ENCODE data around the gene AFG1L. TPM values are rescaled to one million over a fixed set of nuclear protein-coding genes. Genes with fewer than 3 reads are reported as not detected.
"Not testable (repeated sequence)": the region's sequence is repeated elsewhere in the genome, so short reads cannot be mapped to it uniquely, and the experiment has no call there.

The AFG1L gene
- total RNA-seq, 1 donor from 2014 or later, result 13.3 TPM

GRCh38 chr6:108406943-108407342 is 112.1 kb downstream of the AFG1L start:
- DNase-seq, result no peak
- Histone ChIP-seq H3K27ac (replicated peaks) (no peak overlapping the region), H3K27me3 (ENCODE audit: low read depth) (no peaks in the 10 kb centered on the region), H3K36me3 (peaks cover 3% of the 10 kb centered on the region), H3K4me3 (no peak overlapping the region), H3K9me3 (replicated peaks) (peaks cover 3% of the 10 kb centered on the region), H3K4me1 (peaks cover 23% of the 10 kb centered on the region)
- intact Hi-C loops (cut with micrococcal nuclease), result no loop called here
- TF ChIP-seq, protein P1, sequence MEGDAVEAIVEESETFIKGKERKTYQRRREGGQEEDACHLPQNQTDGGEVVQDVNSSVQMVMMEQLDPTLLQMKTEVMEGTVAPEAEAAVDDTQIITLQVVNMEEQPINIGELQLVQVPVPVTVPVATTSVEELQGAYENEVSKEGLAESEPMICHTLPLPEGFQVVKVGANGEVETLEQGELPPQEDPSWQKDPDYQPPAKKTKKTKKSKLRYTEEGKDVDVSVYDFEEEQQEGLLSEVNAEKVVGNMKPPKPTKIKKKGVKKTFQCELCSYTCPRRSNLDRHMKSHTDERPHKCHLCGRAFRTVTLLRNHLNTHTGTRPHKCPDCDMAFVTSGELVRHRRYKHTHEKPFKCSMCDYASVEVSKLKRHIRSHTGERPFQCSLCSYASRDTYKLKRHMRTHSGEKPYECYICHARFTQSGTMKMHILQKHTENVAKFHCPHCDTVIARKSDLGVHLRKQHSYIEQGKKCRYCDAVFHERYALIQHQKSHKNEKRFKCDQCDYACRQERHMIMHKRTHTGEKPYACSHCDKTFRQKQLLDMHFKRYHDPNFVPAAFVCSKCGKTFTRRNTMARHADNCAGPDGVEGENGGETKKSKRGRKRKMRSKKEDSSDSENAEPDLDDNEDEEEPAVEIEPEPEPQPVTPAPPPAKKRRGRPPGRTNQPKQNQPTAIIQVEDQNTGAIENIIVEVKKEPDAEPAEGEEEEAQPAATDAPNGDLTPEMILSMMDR (IDR thresholded peaks at IDR 0.05; ENCODE audit: borderline replicate concordance), result no peak

- Histone ChIP-seq H3K27ac (replicated peaks) (peak overlapping the region; percentile 38), H3K36me3 (peaks cover 3% of the 10 kb centered on the region), H3K9me3 (replicated peaks) (peaks cover 3% of the 10 kb centered on the region), H3K27me3 (ENCODE audit: low read depth) (no peaks in the 10 kb centered on the region), H3K4me3 (no peak overlapping the region), H3K4me1 (peaks cover 23% of the 10 kb centered on the region)
- intact Hi-C loops (cut with micrococcal nuclease), result no loop called here
- TF ChIP-seq, protein P1 (IDR thresholded peaks at IDR 0.05; ENCODE audit: borderline replicate concordance), result no peak
- DNase-seq, result no peak
Observed at GRCh38 chr6:108407904-108408827, 113.3 kb downstream of the AFG1L start.

GRCh38 chr6:108408861-108409260 is 114.0 kb downstream of the AFG1L start:
- no peak for DNase-seq
- H3K9me3 ChIP-seq (replicated peaks), result peaks cover 3% of the 10 kb centered on the region
- no peaks in the 10 kb centered on the region for H3K27me3 ChIP-seq (ENCODE audit: low read depth)
- H3K4me1 ChIP-seq, result peaks cover 23% of the 10 kb centered on the region
- no peak overlapping the region for H3K4me3 ChIP-seq
- peaks cover 3% of the 10 kb centered on the region for H3K36me3 ChIP-seq
- TF ChIP-seq, protein P1 (IDR thresholded peaks at IDR 0.05; ENCODE audit: borderline replicate concordance), result no peak
- intact Hi-C loops (cut with micrococcal nuclease), result no loop called here
- no peak overlapping the region for H3K27ac ChIP-seq (replicated peaks)

GRCh38 chr6:108416047-108416833 is 121.4 kb downstream of the AFG1L start:
- intact Hi-C loops (cut with micrococcal nuclease); H3K4me3 ChIP-seq; H3K9me3 ChIP-seq (replicated peaks); H3K4me1 ChIP-seq; DNase-seq; H3K27me3 ChIP-seq (ENCODE audit: low read depth); H3K27ac ChIP-seq (replicated peaks); H3K36me3 ChIP-seq: not testable (repeated sequence)

DNA sequence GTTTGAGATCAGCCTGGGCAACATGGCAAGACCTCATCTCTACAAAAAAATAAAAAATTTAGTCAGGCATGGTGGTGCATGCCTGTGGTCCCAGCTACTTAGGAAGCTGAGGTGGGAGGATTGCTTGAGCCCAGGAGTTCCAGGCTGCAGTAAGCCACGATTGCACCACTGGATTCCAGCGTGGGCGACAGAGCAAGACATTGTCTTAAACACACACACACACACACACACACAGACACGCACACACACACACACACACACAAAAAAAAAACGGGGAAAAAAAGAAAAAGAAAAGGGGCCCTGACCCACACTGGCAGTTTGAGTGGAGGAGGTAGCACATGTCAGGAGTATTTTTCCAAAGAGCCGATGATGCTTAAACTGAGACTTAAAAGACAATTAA is 122.2 kb downstream of the AFG1L start:
- Histone ChIP-seq H3K36me3 (no peaks in the 10 kb centered on the region), H3K9me3 (replicated peaks) (peaks cover 7% of the 10 kb centered on the region), H3K27ac (replicated peaks) (no peak overlapping the region), H3K27me3 (ENCODE audit: low read depth) (no peaks in the 10 kb centered on the region), H3K4me1 (no peaks in the 10 kb centered on the region), H3K4me3 (no peak overlapping the region)
- TF ChIP-seq, protein P1 (IDR thresholded peaks at IDR 0.05; ENCODE audit: borderline replicate concordance), result no peak
- no peak for DNase-seq
- intact Hi-C loops (cut with micrococcal nuclease), result no loop called here
